B cell (primary cell): ENCODE results near the gene TEKT5. TPM values are rescaled to one million over a fixed set of nuclear protein-coding genes. Genes with fewer than 3 reads are reported as not detected.

ENCODE experiments used
- ATAC-seq: fragments of 200-7000 bp; cut with Tn5 transposase; one replicate; pipeline ENCODE4 v1.10.0; 2021; ENCODE audit warnings: low read depth, mild to moderate bottlenecking, moderate number of reproducible peaks, moderate library complexity
- CTCF ChIA-PET: fragments of 350-600 bp; sonication (Branson Sonifier 250); formaldehyde crosslinking; loops from one replicate; lab custom pipeline; 2021; ENCODE audit warnings: antibody characterized with exemption, inconsistent platforms; lab: Charles Lee
- POLR2A ChIA-PET: fragments of 350-600 bp; sonication (Branson Sonifier 250); formaldehyde crosslinking; loops from one replicate; lab custom pipeline; 2021; ENCODE audit warnings: antibody characterized with exemption; lab: Charles Lee
- DNase-seq: peaks from one replicate; pipeline ENCODE4 v3.0.0; 2013
- H2AFZ ChIP-seq: 2 replicates; pipeline ENCODE4 v1.6.1; 2012; ENCODE audit warnings: mild to moderate bottlenecking, low read depth, low read length; ENCODE audit not compliant: insufficient read depth, poor library complexity, severe bottlenecking
- H3K27ac ChIP-seq, 2 donors: 1 replicate in 1 of 2; 2 replicates in 1 of 2; pipeline ENCODE4 v1.5.1; 2012 to 2013; ENCODE audit warnings: low read length in 2 of 2, mild to moderate bottlenecking in 2 of 2, moderate library complexity in 1 of 2
- H3K27me3 ChIP-seq, 4 experiments: fragments of 200-600 bp in 1 of 4; sonication (generic) in 1 of 4; replicated peaks in 1 of 4; 1 replicate in 2 of 4; 2 replicates in 2 of 4; pipeline versions ENCODE4 v1.6.1 to v1.7.0; 2013 to 2016; ENCODE audit warnings: low read length in 3 of 4, mild to moderate bottlenecking in 2 of 4, mixed read lengths in 1 of 4, moderate library complexity in 1 of 4; ENCODE audit not compliant: insufficient read depth in 4 of 4, control insufficient read depth in 3 of 4; ENCODE audit errors: control extremely low read depth in 1 of 4
- H3K36me3 ChIP-seq, 2 experiments: replicated peaks in 1 of 2; 1 replicate in 1 of 2; 2 replicates in 1 of 2; pipeline versions ENCODE4 v1.6.1 to v1.7.1; 2013; ENCODE audit warnings: low read length in 1 of 2; ENCODE audit not compliant: insufficient read depth in 2 of 2, control insufficient read depth in 1 of 2; ENCODE audit errors: control extremely low read depth in 1 of 2, extremely low read depth in 1 of 2
- H3K4me1 ChIP-seq, 2 donors: fragments of 200-600 bp in 1 of 2; sonication (generic) in 1 of 2; 1 replicate in 1 of 2; 2 replicates in 1 of 2; pipeline versions ENCODE4 v1.5.1 to v1.6.1; 2013 to 2017; ENCODE audit warnings: low read length in 2 of 2; ENCODE audit not compliant: control insufficient read depth in 2 of 2, insufficient read depth in 2 of 2
- H3K4me2 ChIP-seq: replicated peaks from 2 replicates; pipeline ENCODE3; 2012; ENCODE audit warnings: mild to moderate bottlenecking, low read depth, low read length; ENCODE audit not compliant: poor library complexity, severe bottlenecking
- H3K4me3 ChIP-seq, 5 experiments: fragments of 200-600 bp in 1 of 5; sonication (generic) in 1 of 5; 1 replicate in 3 of 5; 2 replicates in 2 of 5; pipeline versions ENCODE4 v1.5.1 to v1.7.0; 2011 to 2016; ENCODE audit warnings: low read length in 4 of 5, mild to moderate bottlenecking in 4 of 5, low read depth in 2 of 5, control low read depth in 1 of 5, moderate library complexity in 1 of 5; ENCODE audit not compliant: insufficient read depth in 1 of 5; ENCODE audit errors: control extremely low read depth in 1 of 5, extremely low read depth in 1 of 5
- H3K79me2 ChIP-seq: fragments of 200-600 bp; sonication (generic); one replicate; pipeline ENCODE4 v1.6.0; 2016; ENCODE audit warnings: low read length; ENCODE audit not compliant: control insufficient read depth, insufficient read depth
- H3K9ac ChIP-seq: fragments of 200-600 bp; sonication (generic); 2 replicates; pipeline ENCODE4 v1.6.1; 2017; ENCODE audit warnings: mild to moderate bottlenecking, low read length, moderate library complexity
- H3K9me3 ChIP-seq, 3 donors: one replicate each; pipeline versions ENCODE4 v1.6.1 to v1.7.1; 2013; ENCODE audit warnings: low read length in 2 of 3; ENCODE audit not compliant: control insufficient read depth in 2 of 3, insufficient read depth in 1 of 3; ENCODE audit errors: control extremely low read depth in 1 of 3
- H4K20me1 ChIP-seq: 2 replicates; pipeline ENCODE4 v1.6.0; 2012; ENCODE audit warnings: mild to moderate bottlenecking, low read length; ENCODE audit not compliant: insufficient read depth, control insufficient read depth, poor library complexity, severe bottlenecking
- H3K27ac Mint-ChIP-seq: one replicate; pipeline ENCODE4 v1.8.0; 2021; ENCODE audit warnings: mixed read lengths
- H3K27me3 Mint-ChIP-seq: one replicate; pipeline ENCODE4 v1.8.0; 2021; ENCODE audit warnings: mixed read lengths
- H3K4me1 Mint-ChIP-seq: one replicate; pipeline ENCODE4 v1.8.0; 2021; ENCODE audit warnings: mixed read lengths
- H3K4me3 Mint-ChIP-seq: one replicate; pipeline ENCODE4 v1.8.0; 2021; ENCODE audit warnings: mixed read lengths
- H3K9me3 Mint-ChIP-seq: one replicate; pipeline ENCODE4 v1.8.0; 2022; ENCODE audit warnings: mixed read lengths; ENCODE audit not compliant: insufficient read depth
- CTCF ChIP-seq: fragments of 200-600 bp; IDR thresholded peaks from one replicate; pipeline ENCODE4 v1.8.0; 2022; ENCODE audit warnings: antibody characterized with exemption, mild to moderate bottlenecking
- EZH2 ChIP-seq: IDR thresholded peaks from 2 replicates; pipeline ENCODE4 v1.6.1; 2012; ENCODE audit warnings: borderline replicate concordance, low read depth, mild to moderate bottlenecking, moderate library complexity, low read length; ENCODE audit not compliant: insufficient read depth, poor library complexity, severe bottlenecking
- WGBS: methylation state at CpG from one replicate; pipeline ENCODE4 v1.1.5; 2013; ENCODE audit warnings: missing lambda C conversion rate; ENCODE audit not compliant: insufficient coverage; 5-methylcytosine and 5-hydroxymethylcytosine counted together
- intact Hi-C: fragments of 100-400 bp; cut with micrococcal nuclease; formaldehyde crosslinking; loops from one replicate; pipeline ENCODE4 v1.10.0; 2022
- polyA plus RNA-seq: library from polyadenylated mRNA; depleted of rRNA; stranded (reverse); fragments of >200 nt; gene quantifications from 2 replicates; pipeline ENCODE4 v1.2.3, GENCODE V29; 2012
- total RNA-seq, 2 donors: library from RNA; stranded (reverse); fragments of 120-200 nt in 1 of 2; gene quantifications; 1 replicate in 1 of 2; 2 replicates in 1 of 2; pipeline versions ENCODE4 v1.2.3 to v1.2.4, GENCODE V29; 2013 to 2022

TEKT5 gene
- total and polyA plus RNA-seq, 2 donors (not counting 1 experiment from before 2014, with no cell fraction given), result 0.42 to 0.57 TPM

GRCh38 chr16:10678655-10679054, 16.1 kb downstream of the TEKT5 start:
- DNase-seq (no peak), ATAC-seq (no peak)
- Histone ChIP-seq H3K4me3 (no peak overlapping the region), H3K4me2 (no peak overlapping the region), H3K9me3 (no peaks in the 10 kb centered on the region), H3K27ac (no peak overlapping the region), H3K4me1 (no peaks in the 10 kb centered on the region), H4K20me1 (no peaks in the 10 kb centered on the region), H3K79me2 (no peaks in the 10 kb centered on the region), H2AFZ (no peak overlapping the region), H3K27me3 (no peaks in the 10 kb centered on the region), H3K36me3 (no peaks in the 10 kb centered on the region), H3K9ac (no peak overlapping the region)
- ChIA-PET POLR2A (interaction anchor here (0.7 kb wide), 1 partner anchor 8 kb away, joined by 5 read pairs; no protein-coding TSS in a partner anchor), CTCF (no interaction called here)
- H3K4me1 Mint-ChIP-seq, result no peaks in the 10 kb centered on the region
- H3K4me3 Mint-ChIP-seq, result no peak overlapping the region
- no peaks in the 10 kb centered on the region for H3K9me3 Mint-ChIP-seq
- H3K27me3 Mint-ChIP-seq, result peaks cover 12% of the 10 kb centered on the region
- H3K27ac Mint-ChIP-seq, result no peak overlapping the region
- WGBS, result no CpG with 5 or more reads among the region's 2 CpGs
- intact Hi-C loops, result no loop called here
- TF ChIP-seq EZH2, result no peak
- TF ChIP-seq CTCF, result no peak

DNA sequence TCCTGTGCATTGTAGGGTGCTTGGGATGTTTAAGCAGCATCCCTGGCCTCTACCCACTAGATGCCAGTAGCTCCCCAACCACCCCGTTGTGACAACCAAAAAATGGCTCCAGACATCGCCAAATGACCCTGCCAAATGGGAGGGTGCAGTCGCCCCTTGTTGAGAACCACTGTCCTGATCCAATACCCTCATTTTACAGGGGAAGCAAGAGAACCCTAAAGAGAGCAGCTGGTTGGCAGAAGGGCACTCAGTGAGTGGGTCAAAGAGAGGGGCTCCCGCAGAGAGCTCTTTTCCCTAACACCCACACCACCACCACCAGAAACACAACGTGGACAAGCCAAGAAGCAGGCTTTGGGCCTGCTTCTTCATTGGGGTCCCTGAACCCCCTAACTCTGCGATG, 18.4 kb downstream of the TEKT5 start:
- Mint-ChIP-seq H3K4me1 (no peaks in the 10 kb centered on the region), H3K27ac (no peak overlapping the region), H3K4me3 (no peak overlapping the region), H3K9me3 (peaks cover 3% of the 10 kb centered on the region), H3K27me3 (peaks cover 10% of the 10 kb centered on the region)
- H3K4me1 ChIP-seq, result no peaks in the 10 kb centered on the region
- no peak overlapping the region for H3K9ac ChIP-seq
- no peak overlapping the region for H2AFZ ChIP-seq
- H3K27ac ChIP-seq, result no peak overlapping the region
- CTCF ChIA-PET, result no interaction called here
- H3K4me3 ChIP-seq, result no peak overlapping the region
- no peaks in the 10 kb centered on the region for H3K27me3 ChIP-seq
- TF ChIP-seq EZH2 (no peak), CTCF (no peak)
- intact Hi-C loops, result no loop called here
- H3K36me3 ChIP-seq, result no peaks in the 10 kb centered on the region
- no peaks in the 10 kb centered on the region for H4K20me1 ChIP-seq
- peaks cover 0 to 6% (median 0%) of the 10 kb centered on the region in 3 donors for H3K9me3 ChIP-seq
- POLR2A ChIA-PET, result no interaction called here
- ATAC-seq (no peak), DNase-seq (no peak)
- no peaks in the 10 kb centered on the region for H3K79me2 ChIP-seq
- WGBS, result 73% methylated on average over 6 of the region's 6 CpGs
- no peak overlapping the region for H3K4me2 ChIP-seq
